ENCODE measurements around the gene KLF15.

The KLF15 gene

GRCh38 chr3:126313166-126313565, 44.0 kb downstream of the KLF15 start:
- no peaks in the 10 kb centered on the region for H3K27me3 ChIP-seq (ENCODE audit: insufficient read depth, low read depth, severe bottlenecking)
- no peak overlapping the region for H3K27ac ChIP-seq
- H3K4me3 ChIP-seq (ENCODE audit: low read depth, low read length) = no peak overlapping the region
- peaks cover 15% of the 10 kb centered on the region for H3K9me3 ChIP-seq (ENCODE audit: severe bottlenecking)
- DNase-seq = no peak
- H3K36me3 ChIP-seq = no peaks in the 10 kb centered on the region
- TF ChIP-seq, protein P1, sequence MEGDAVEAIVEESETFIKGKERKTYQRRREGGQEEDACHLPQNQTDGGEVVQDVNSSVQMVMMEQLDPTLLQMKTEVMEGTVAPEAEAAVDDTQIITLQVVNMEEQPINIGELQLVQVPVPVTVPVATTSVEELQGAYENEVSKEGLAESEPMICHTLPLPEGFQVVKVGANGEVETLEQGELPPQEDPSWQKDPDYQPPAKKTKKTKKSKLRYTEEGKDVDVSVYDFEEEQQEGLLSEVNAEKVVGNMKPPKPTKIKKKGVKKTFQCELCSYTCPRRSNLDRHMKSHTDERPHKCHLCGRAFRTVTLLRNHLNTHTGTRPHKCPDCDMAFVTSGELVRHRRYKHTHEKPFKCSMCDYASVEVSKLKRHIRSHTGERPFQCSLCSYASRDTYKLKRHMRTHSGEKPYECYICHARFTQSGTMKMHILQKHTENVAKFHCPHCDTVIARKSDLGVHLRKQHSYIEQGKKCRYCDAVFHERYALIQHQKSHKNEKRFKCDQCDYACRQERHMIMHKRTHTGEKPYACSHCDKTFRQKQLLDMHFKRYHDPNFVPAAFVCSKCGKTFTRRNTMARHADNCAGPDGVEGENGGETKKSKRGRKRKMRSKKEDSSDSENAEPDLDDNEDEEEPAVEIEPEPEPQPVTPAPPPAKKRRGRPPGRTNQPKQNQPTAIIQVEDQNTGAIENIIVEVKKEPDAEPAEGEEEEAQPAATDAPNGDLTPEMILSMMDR (IDR thresholded peaks at IDR 0.05; ENCODE audit: low read depth, low read length) = no peak

GRCh38 chr3:126312341-126312740, 44.9 kb downstream of the KLF15 start:
- DNase-seq = no peak
- H3K27me3 ChIP-seq (ENCODE audit: insufficient read depth, low read depth, severe bottlenecking) = no peaks in the 10 kb centered on the region
- no peaks in the 10 kb centered on the region for H3K36me3 ChIP-seq
- peaks cover 15% of the 10 kb centered on the region for H3K9me3 ChIP-seq (ENCODE audit: severe bottlenecking)
- TF ChIP-seq, protein P1 (IDR thresholded peaks at IDR 0.05; ENCODE audit: low read depth, low read length) = no peak
- H3K27ac ChIP-seq = no peak overlapping the region
- H3K4me3 ChIP-seq (ENCODE audit: low read depth, low read length) = no peak overlapping the region

GRCh38 chr3:126311338-126311978, 45.8 kb downstream of the KLF15 start:
- no peaks in the 10 kb centered on the region for H3K36me3 ChIP-seq
- TF ChIP-seq, protein P1 (IDR thresholded peaks at IDR 0.05; ENCODE audit: low read depth, low read length) = no peak
- H3K27ac ChIP-seq = no peak overlapping the region
- no peak for DNase-seq
- H3K4me3 ChIP-seq (ENCODE audit: low read depth, low read length) = no peak overlapping the region
- H3K9me3 ChIP-seq (ENCODE audit: severe bottlenecking) = peaks cover 15% of the 10 kb centered on the region
- no peaks in the 10 kb centered on the region for H3K27me3 ChIP-seq (ENCODE audit: insufficient read depth, low read depth, severe bottlenecking)

DNA sequence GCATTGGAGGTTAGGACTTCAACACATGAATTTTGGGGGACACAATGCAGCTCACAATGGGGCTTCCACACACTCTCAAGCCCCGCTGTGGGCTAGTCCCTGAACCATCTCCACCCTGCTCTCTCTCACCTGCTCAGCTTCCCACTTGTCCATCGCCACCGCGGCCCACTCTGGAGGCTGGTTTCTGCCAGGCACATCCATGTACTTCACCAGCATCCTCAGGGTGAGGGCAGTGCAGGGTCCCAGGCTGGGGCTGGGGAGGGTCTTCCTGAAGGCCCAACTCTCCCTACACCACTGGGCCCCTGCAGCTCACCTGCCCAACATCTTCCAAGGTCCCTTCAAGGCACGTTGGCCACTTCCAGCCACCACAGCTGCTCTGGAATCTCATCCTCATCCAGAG, 46.4 kb downstream of the KLF15 start:
- H3K27ac ChIP-seq = no peak overlapping the region
- no peak overlapping the region for H3K4me3 ChIP-seq (ENCODE audit: low read depth, low read length)
- no peaks in the 10 kb centered on the region for H3K36me3 ChIP-seq
- TF ChIP-seq, protein P1 (IDR thresholded peaks at IDR 0.05; ENCODE audit: low read depth, low read length) = no peak
- H3K27me3 ChIP-seq (ENCODE audit: insufficient read depth, low read depth, severe bottlenecking) = no peaks in the 10 kb centered on the region
- H3K9me3 ChIP-seq (ENCODE audit: severe bottlenecking) = peaks cover 15% of the 10 kb centered on the region
- DNase-seq = no peak

- TF ChIP-seq, protein P1 (IDR thresholded peaks at IDR 0.05; ENCODE audit: low read depth, low read length) = no peak
- H3K27me3 ChIP-seq (ENCODE audit: insufficient read depth, low read depth, severe bottlenecking) = no peaks in the 10 kb centered on the region
- peaks cover 15% of the 10 kb centered on the region for H3K9me3 ChIP-seq (ENCODE audit: severe bottlenecking)
- H3K4me3 ChIP-seq (ENCODE audit: low read depth, low read length) = no peak overlapping the region
- H3K36me3 ChIP-seq = no peaks in the 10 kb centered on the region
- peak; percentile 37 for DNase-seq
- H3K27ac ChIP-seq = no peak overlapping the region
These were observed 47.1 kb downstream of the KLF15 start for GRCh38 chr3:126309861-126310655.
